H1 (cell line): ENCODE measurements around the gene CTTNBP2. TPM values are rescaled to one million over a fixed set of nuclear protein-coding genes. Genes with fewer than 3 reads are reported as not detected.

Experiments used
- CTCF ChIA-PET: fragments of 300-600 bp; sonication (Branson Sonifier 250); formaldehyde crosslinking; loops from one replicate; lab custom pipeline; 2021; ENCODE audit not compliant: partially characterized antibody; lab: Charles Lee
- POLR2A ChIA-PET: fragments of 300-600 bp; sonication (Branson Sonifier 250); formaldehyde crosslinking; loops from one replicate; lab custom pipeline; 2021; ENCODE audit warnings: inconsistent platforms; ENCODE audit not compliant: partially characterized antibody; lab: Charles Lee
- DNase-seq, 2 experiments: peaks; one replicate each; pipeline versions ENCODE4 v3.0.0 to v3.0.0-alpha.2; 2010 to 2022; ENCODE audit warnings: low spot score in 2 of 2, low read depth in 1 of 2, mixed read lengths in 1 of 2
- FAIRE-seq: peaks from 2 replicates; lab custom pipeline; 2011; peaks lifted over from hg19 to GRCh38; lab: Jason Lieb, UNC
- H2AFZ ChIP-seq: 2 replicates; pipeline ENCODE4 v1.8.1; 2012; ENCODE audit warnings: low read length, inconsistent platforms
- H2AK5ac ChIP-seq: 2 replicates; pipeline ENCODE4 v1.6.1; 2013; ENCODE audit warnings: low read depth, low read length
- H2BK120ac ChIP-seq: replicated peaks from 2 replicates; pipeline ENCODE3; 2013; ENCODE audit warnings: low read depth, low read length, inconsistent platforms
- H2BK12ac ChIP-seq: 2 replicates; pipeline ENCODE4 v1.6.1; 2013; ENCODE audit warnings: low read depth, low read length
- H2BK15ac ChIP-seq: 2 replicates; pipeline ENCODE4 v1.6.1; 2013; ENCODE audit warnings: low read length
- H2BK20ac ChIP-seq: 2 replicates; pipeline ENCODE4 v1.6.1; 2013; ENCODE audit warnings: low read length
- H2BK5ac ChIP-seq: 2 replicates; pipeline ENCODE4 v1.6.1; 2013; ENCODE audit warnings: low read depth, low read length
- H3K14ac ChIP-seq: 2 replicates; pipeline ENCODE4 v1.6.1; 2013; ENCODE audit warnings: inconsistent platforms; ENCODE audit not compliant: insufficient read length
- H3K18ac ChIP-seq: 2 replicates; pipeline ENCODE4 v1.6.1; 2013; ENCODE audit warnings: low read length; ENCODE audit errors: extremely low read depth
- H3K23ac ChIP-seq: 2 replicates; pipeline ENCODE4 v1.6.1; 2013; ENCODE audit warnings: inconsistent platforms; ENCODE audit not compliant: insufficient read length
- H3K23me2 ChIP-seq: 2 replicates; pipeline ENCODE4 v1.6.1; 2013; ENCODE audit warnings: low read depth, low read length
- H3K27ac ChIP-seq: 2 replicates; pipeline ENCODE4 v1.6.1; 2011; ENCODE audit warnings: low read depth, low read length, inconsistent platforms
- H3K27me3 ChIP-seq, 4 experiments: replicated peaks in 1 of 4; 1 replicate in 1 of 4; 2 replicates in 3 of 4; pipeline versions ENCODE4 v1.6.1 to v1.8.1; 2011 to 2013; ENCODE audit warnings: low read length in 3 of 4, mild to moderate bottlenecking in 3 of 4, inconsistent platforms in 2 of 4, mixed read lengths in 2 of 4, moderate library complexity in 1 of 4; ENCODE audit not compliant: control insufficient read depth in 3 of 4, insufficient read depth in 3 of 4; ENCODE audit errors: extremely low read depth in 1 of 4
- H3K36me3 ChIP-seq, 4 experiments: 2 replicates each; pipeline versions ENCODE4 v1.6.1 to v1.8.1; 2011 to 2013; ENCODE audit warnings: mild to moderate bottlenecking in 4 of 4, low read length in 3 of 4, moderate library complexity in 2 of 4, control low read depth in 1 of 4, inconsistent platforms in 1 of 4; ENCODE audit not compliant: insufficient read depth in 4 of 4, control insufficient read depth in 2 of 4
- H3K4ac ChIP-seq: replicated peaks from 2 replicates; pipeline ENCODE3; 2013; ENCODE audit warnings: low read length, low read depth, mixed read lengths, inconsistent platforms; ENCODE audit not compliant: insufficient read length
- H3K4me1 ChIP-seq, 4 experiments: replicated peaks in 1 of 4; 1 replicate in 1 of 4; 2 replicates in 3 of 4; pipeline versions ENCODE4 v1.6.1 to v1.8.1; 2011 to 2013; ENCODE audit warnings: low read length in 3 of 4, inconsistent platforms in 2 of 4, mixed read lengths in 1 of 4; ENCODE audit not compliant: insufficient read depth in 4 of 4, control insufficient read depth in 3 of 4
- H3K4me2 ChIP-seq, 2 experiments: 2 replicates each; pipeline versions ENCODE4 v1.6.1 to v1.8.1; 2011 to 2013; ENCODE audit warnings: low read depth in 2 of 2, low read length in 2 of 2, control low read depth in 1 of 2, inconsistent platforms in 1 of 2, mild to moderate bottlenecking in 1 of 2; ENCODE audit not compliant: insufficient read depth in 1 of 2
- H3K4me3 ChIP-seq, 4 experiments: fragments of 200-600, 300-600 bp in 1 of 4; sonication (generic), shearing (Covaris generic), sonication (Bioruptor Twin) in 1 of 4; 2 replicates each; pipeline versions ENCODE4 v1.5.1 to v1.8.1; 2011 to 2016; ENCODE audit warnings: low read length in 4 of 4, low read depth in 3 of 4, control low read depth in 2 of 4, inconsistent platforms in 2 of 4, mild to moderate bottlenecking in 2 of 4, mixed read lengths in 1 of 4, moderate library complexity in 1 of 4; ENCODE audit not compliant: insufficient read depth in 2 of 4; ENCODE audit errors: extremely low read depth in 1 of 4
- H3K56ac ChIP-seq: replicated peaks from 2 replicates; pipeline ENCODE3; 2013; ENCODE audit warnings: low read depth, mild to moderate bottlenecking, mixed read lengths, low read length, inconsistent platforms; ENCODE audit not compliant: insufficient read length
- H3K79me1 ChIP-seq: 2 replicates; pipeline ENCODE4 v1.6.1; 2013; ENCODE audit warnings: low read depth, low read length, control low read depth
- H3K79me2 ChIP-seq, 2 experiments: 2 replicates each; pipeline versions ENCODE4 v1.6.1 to v1.8.1; 2012 to 2013; ENCODE audit warnings: low read length in 2 of 2, mild to moderate bottlenecking in 2 of 2, inconsistent platforms in 1 of 2; ENCODE audit not compliant: insufficient read depth in 2 of 2, control insufficient read depth in 1 of 2
- H3K9ac ChIP-seq, 4 experiments: replicated peaks in 1 of 4; 1 replicate in 1 of 4; 2 replicates in 3 of 4; pipeline versions ENCODE4 v1.6.1 to v1.8.1; 2011 to 2013; ENCODE audit warnings: low read depth in 3 of 4, low read length in 3 of 4, control low read depth in 2 of 4, mild to moderate bottlenecking in 2 of 4, moderate library complexity in 2 of 4, inconsistent platforms in 1 of 4; ENCODE audit errors: extremely low read depth in 1 of 4
- H3K9me3 ChIP-seq, 2 experiments: 2 replicates each; pipeline versions ENCODE4 v1.6.1 to v1.8.1; 2012 to 2013; ENCODE audit warnings: mild to moderate bottlenecking in 2 of 2, moderate library complexity in 2 of 2, control low read depth in 1 of 2, inconsistent platforms in 1 of 2, low read depth in 1 of 2, low read length in 1 of 2, mixed read lengths in 1 of 2; ENCODE audit not compliant: insufficient read depth in 2 of 2
- H4K20me1 ChIP-seq, 2 experiments: replicated peaks in 1 of 2; 2 replicates each; pipeline versions ENCODE3 to v1.8.1; 2011 to 2013; ENCODE audit warnings: inconsistent platforms in 2 of 2, low read length in 2 of 2, mild to moderate bottlenecking in 1 of 2; ENCODE audit not compliant: insufficient read depth in 2 of 2, control insufficient read depth in 1 of 2
- H4K5ac ChIP-seq: 2 replicates; pipeline ENCODE4 v1.6.1; 2013; ENCODE audit warnings: low read length, low read depth, mixed read lengths, inconsistent platforms; ENCODE audit not compliant: insufficient read length
- H4K8ac ChIP-seq: 2 replicates; pipeline ENCODE4 v1.8.0; 2013; ENCODE audit warnings: mild to moderate bottlenecking, moderate library complexity, low read length, inconsistent platforms; ENCODE audit not compliant: insufficient read depth; ENCODE audit errors: extremely low read depth
- H4K91ac ChIP-seq: replicated peaks from 2 replicates; pipeline ENCODE3; 2013; ENCODE audit warnings: low read length, mixed read lengths, inconsistent platforms; ENCODE audit not compliant: insufficient read length
- ASH2L ChIP-seq: fragments of 200-600, 300-600 bp; sonication (generic); IDR thresholded peaks from one replicate; pipeline ENCODE4 v1.7.1; 2017; ENCODE audit warnings: low read length
- CHD2 ChIP-seq: IDR thresholded peaks from 2 replicates; pipeline ENCODE4 v1.6.1; 2012; ENCODE audit warnings: low read length, improper control_type of control experiment
- CTCF ChIP-seq, 3 experiments: IDR thresholded peaks; 1 replicate in 2 of 3; 2 replicates in 1 of 3; pipeline versions ENCODE4 v1.5.1 to v1.6.1; 2011; ENCODE audit warnings: low read length in 3 of 3, mild to moderate bottlenecking in 3 of 3, inconsistent platforms in 2 of 3, low read depth in 1 of 3, moderate library complexity in 1 of 3; ENCODE audit not compliant: insufficient read depth in 1 of 3; ENCODE audit errors: control extremely low read depth in 1 of 3
- RAD21 ChIP-seq, 2 experiments: IDR thresholded peaks in 1 of 2; conservative IDR thresholded peaks in 1 of 2; 2 replicates each; pipeline ENCODE4 v1.6.1; 2011; ENCODE audit warnings: low read depth in 2 of 2, low read length in 2 of 2, improper control_type of control experiment in 1 of 2, inconsistent platforms in 1 of 2, mild to moderate bottlenecking in 1 of 2, moderate library complexity in 1 of 2
- SIN3A ChIP-seq, 2 experiments: IDR thresholded peaks in 1 of 2; conservative IDR thresholded peaks in 1 of 2; 2 replicates each; pipeline ENCODE4 v1.6.1; 2011 to 2012; ENCODE audit warnings: low read length in 2 of 2, improper control_type of control experiment in 1 of 2, low read depth in 1 of 2, mild to moderate bottlenecking in 1 of 2
- WGBS, 2 experiments: shearing (Covaris generic) in 1 of 2; methylation state at CpG; one replicate each; pipeline versions ENCODE4 v1.1.6 to v1.1.7; 2013 to 2015; ENCODE audit warnings: low lambda C conversion rate in 2 of 2, mixed read lengths in 2 of 2, inconsistent platforms in 1 of 2, low coverage in 1 of 2, missing lambda C conversion rate in 1 of 2; ENCODE audit not compliant: insufficient replicate concordance in 2 of 2, insufficient coverage in 1 of 2, insufficient read length in 1 of 2; ENCODE audit errors: extremely low coverage in 1 of 2, missing lambda C conversion rate in 1 of 2; 5-methylcytosine and 5-hydroxymethylcytosine counted together
- polyA plus RNA-seq, 7 experiments: library from polyadenylated mRNA; depleted of rRNA in 3 of 7; stranded (reverse) in 5 of 7; unstranded in 2 of 7; fragments of >200 nt in 5 of 7; fragments of 200-250 nt in 2 of 7; gene quantifications; 1 replicate in 5 of 7; 2 replicates in 1 of 7; 4 replicates in 1 of 7; pipeline versions ENCODE4 v1.2.1 to v1.2.3, GENCODE V29; 2011 to 2013; ENCODE audit warnings: missing spikeins in 2 of 7, mixed read lengths in 2 of 7
- total RNA-seq: library from RNA; stranded (reverse); fragmentation: NEBNext Ultra II Directional; extraction: Animal tissue kit (Norgen Biotek cat#: 25700); gene quantifications from 2 replicates; pipeline ENCODE4 v1.2.1, GENCODE V29; 2021

Gene CTTNBP2
- total and polyA plus RNA-seq, 2 of the 8 experiments (the other 6 are each of a cell fraction or from before 2014, with no cell fraction given), result 15.3 to 35.1 TPM

GRCh38 chr7:117835016-117835664 lies 38.1 kb downstream of the CTTNBP2 start:
- POLR2A ChIA-PET, result interaction anchor here (0.7 to 1.2 kb wide), 4 partner anchors 10 to 59 kb away, joined by 3 to 4 read pairs (median 3); no protein-coding TSS in a partner anchor
- no peak for DNase-seq
- 56% methylated on average over 4 of the region's 4 CpGs; no CpG with 5 or more reads in 1 of the 2 experiments for WGBS, 2 experiments

More at GRCh38 chr7:117835016-117835664, 38.1 kb downstream of the CTTNBP2 start:
- Histone ChIP-seq H2BK120ac (no peak overlapping the region), H4K91ac (no peak overlapping the region), H3K18ac (no peak overlapping the region), H3K79me2 (peaks cover 0 to 42% of the 10 kb centered on the region in 2 experiments; a peak in 3 of 4 replicates), H2AFZ (no peak overlapping the region), H2BK5ac (no peak overlapping the region), H3K9me3 (no peaks in the 10 kb centered on the region), H4K8ac (no peak overlapping the region), H2BK20ac (no peak overlapping the region), H3K27me3 (no peaks in the 10 kb centered on the region), H2BK15ac (no peak overlapping the region), H4K5ac (peak overlapping the region; percentile 51), H3K23ac (no peak overlapping the region), H3K14ac (no peak overlapping the region), H3K56ac (no peak overlapping the region), H3K27ac (0 out of 2 replicates have a peak overlapping the region, but pooled peaks have one; percentile 21), H3K79me1 (peaks cover 2% of the 10 kb centered on the region; the same call in 1 of the 2 replicates), H2AK5ac (no peak overlapping the region), H3K4ac (no peak overlapping the region), H4K20me1 (no peaks in the 10 kb centered on the region), H3K4me1 (peaks cover 0 to 16% (median 10%) of the 10 kb centered on the region in 4 experiments; a peak in 4 of 7 replicates), H3K36me3 (peaks cover 0 to 10% (median 5%) of the 10 kb centered on the region in 4 experiments; a peak in 2 of 8 replicates), H3K4me2 (peak overlapping the region; percentile 22 to 31; a peak in 1 of 4 replicates), H3K9ac (peak overlapping the region in 1 of 4 experiments; percentile 14; a peak in 1 of 7 replicates), H3K4me3 (no peak overlapping the region), H3K23me2 (no peaks in the 10 kb centered on the region; the same call in 1 of the 2 replicates), H2BK12ac (no peak overlapping the region)
- CTCF ChIA-PET, result interaction anchor here (0.8 to 1.6 kb wide), 5 partner anchors 9 to 262 kb away, joined by 3 read pairs; no protein-coding TSS in a partner anchor
- FAIRE-seq, result peak; percentile 96
- peak in 1 of 3 experiments; percentile 6; a peak in 1 of 4 replicates for TF ChIP-seq CTCF (IDR thresholded peaks at IDR 0.05; ENCODE audit: control extremely low read depth in 1 of 3, insufficient read depth in 1 of 3, low read depth in 1 of 3, low read length in 3 of 3)
- TF ChIP-seq CHD2, result 0 out of 2 replicates have a peak, but pooled peaks have one; percentile 14
- TF ChIP-seq RAD21 (IDR thresholded peaks at IDR 0.05 in 1 of 2, conservative IDR thresholded peaks at IDR 0.05 in 1 of 2; ENCODE audit: low read depth in 2 of 2, low read length in 2 of 2), result peak in 1 of 2 experiments; percentile 19; a peak in 1 of 4 replicates
- TF ChIP-seq SIN3A (conservative IDR thresholded peaks at IDR 0.05 in 1 of 2, IDR thresholded peaks at IDR 0.05 in 1 of 2; ENCODE audit: low read depth in 1 of 2, low read length in 2 of 2), result 0 out of 4 replicates have a peak, but pooled peaks of 1 of the 2 experiments have one; percentile 32
- TF ChIP-seq ASH2L, result no peak
